GM23338 (cell line): Measurements from ENCODE around the gene NRP1. TPM values are rescaled to one million over a fixed set of nuclear protein-coding genes. Genes with fewer than 3 reads are reported as not detected.

Source experiments
- ATAC-seq: fragments of 200-7000 bp; cut with Tn5 transposase; 3 replicates; pipeline ENCODE4 v1.9.1; 2020
- DNase-seq: peaks from one replicate; pipeline ENCODE4 v3.0.0-alpha.2; 2015; ENCODE audit warnings: low spot score
- H2AFZ ChIP-seq: fragments of 200-600 bp; sonication (generic); 2 replicates; pipeline ENCODE4 v1.8.0; 2016; ENCODE audit warnings: antibody characterized with exemption, mild to moderate bottlenecking, moderate library complexity
- H3F3A ChIP-seq: fragments of 200-600 bp; sonication (generic); replicated peaks from 2 replicates; pipeline ENCODE4 v1.8.0; 2017; ENCODE audit warnings: antibody characterized with exemption, mixed run types, low read depth
- H3K27ac ChIP-seq: fragments of 200-600 bp; sonication (generic); 2 replicates; pipeline ENCODE4 v1.6.1; 2016; ENCODE audit warnings: low read depth
- H3K27me3 ChIP-seq: fragments of 200-600 bp; sonication (generic); 2 replicates; pipeline ENCODE4 v1.8.0; 2016; ENCODE audit warnings: mild to moderate bottlenecking, mixed run types, moderate library complexity; ENCODE audit not compliant: insufficient read depth
- H3K36me3 ChIP-seq: fragments of 200-600 bp; sonication (generic); 2 replicates; pipeline ENCODE4 v1.8.0; 2016; ENCODE audit warnings: mild to moderate bottlenecking; ENCODE audit not compliant: insufficient read depth
- H3K4me1 ChIP-seq: fragments of 200-600 bp; sonication (generic); 2 replicates; pipeline ENCODE4 v1.8.0; 2016; ENCODE audit warnings: mild to moderate bottlenecking, moderate library complexity; ENCODE audit not compliant: insufficient read depth
- H3K4me2 ChIP-seq: fragments of 200-600 bp; sonication (generic); 2 replicates; pipeline ENCODE4 v1.7.1; 2017; ENCODE audit warnings: mixed run types
- H3K4me3 ChIP-seq: fragments of 200-600 bp; sonication (generic); 2 replicates; pipeline ENCODE4 v1.6.1; 2016; ENCODE audit warnings: mixed run types
- H3K79me2 ChIP-seq: fragments of 200-600 bp; sonication (generic); replicated peaks from 2 replicates; pipeline ENCODE4 v1.8.0; 2017; ENCODE audit warnings: mild to moderate bottlenecking; ENCODE audit not compliant: insufficient read depth
- H3K9me2 ChIP-seq: fragments of 200-600 bp; sonication (generic); 2 replicates; pipeline ENCODE4 v1.8.0; 2017; ENCODE audit not compliant: insufficient read depth
- H4K20me1 ChIP-seq: fragments of 200-600 bp; sonication (generic); replicated peaks from 2 replicates; pipeline ENCODE4 v1.8.0; 2017; ENCODE audit warnings: mild to moderate bottlenecking; ENCODE audit not compliant: insufficient read depth
- H3K27ac Mint-ChIP-seq: 2 replicates; pipeline ENCODE4 v1.8.0; 2020; ENCODE audit warnings: inconsistent platforms, mild to moderate bottlenecking, moderate library complexity, mixed read lengths
- H3K27me3 Mint-ChIP-seq: 3 replicates; pipeline ENCODE4 v1.8.0; 2022; ENCODE audit warnings: low read depth, mild to moderate bottlenecking, moderate library complexity, mixed read lengths, inconsistent platforms; ENCODE audit not compliant: insufficient read depth, poor library complexity
- H3K36me3 Mint-ChIP-seq: 3 replicates; pipeline ENCODE4 v1.8.0; 2021; ENCODE audit warnings: low read depth, mild to moderate bottlenecking, inconsistent platforms, moderate library complexity, mixed read lengths
- H3K4me1 Mint-ChIP-seq: 3 replicates; pipeline ENCODE4 v1.8.0; 2020; ENCODE audit warnings: mild to moderate bottlenecking, inconsistent platforms, mixed read lengths
- H3K4me3 Mint-ChIP-seq: 3 replicates; pipeline ENCODE4 v1.8.0; 2021; ENCODE audit warnings: moderate library complexity, mild to moderate bottlenecking, inconsistent platforms, mixed read lengths
- H3K9me3 Mint-ChIP-seq: 3 replicates; pipeline ENCODE4 v1.8.0; 2020; ENCODE audit warnings: moderate library complexity, mild to moderate bottlenecking, inconsistent platforms, mixed read lengths
- CREB1 ChIP-seq: fragments of 250-450 bp; sonication (Bioruptor Pico); IDR thresholded peaks from 2 replicates; pipeline ENCODE4 v1.5.0; 2020; ENCODE audit warnings: low read depth, mild to moderate bottlenecking, moderate library complexity
- CTCF ChIP-seq, 2 experiments: fragments of 200-600 bp in 1 of 2; sonication (generic) in 1 of 2; conservative IDR thresholded peaks; 2 replicates each; pipeline versions ENCODE4 v1.5.1 to v1.6.1; 2016 to 2017; ENCODE audit warnings: antibody characterized with exemption in 2 of 2, low read depth in 2 of 2, mild to moderate bottlenecking in 2 of 2, moderate library complexity in 1 of 2
- ETS1 ChIP-seq: IDR thresholded peaks from 2 replicates; pipeline ENCODE4 v1.6.1; 2016; ENCODE audit warnings: antibody characterized with exemption
- EZH2 ChIP-seq: fragments of 200-600 bp; sonication (generic); IDR thresholded peaks from one replicate; pipeline ENCODE4 v1.8.0; 2017; ENCODE audit warnings: antibody characterized with exemption, mild to moderate bottlenecking, low read depth; ENCODE audit not compliant: unreplicated experiment
- EZH2phosphoT487 ChIP-seq: fragments of 200-600 bp; sonication (generic); IDR thresholded peaks from one replicate; pipeline ENCODE4 v1.8.1; 2018; ENCODE audit warnings: antibody characterized with exemption; ENCODE audit not compliant: unreplicated experiment
- NANOG ChIP-seq: IDR thresholded peaks from 2 replicates; pipeline ENCODE4 v1.6.1; 2016; ENCODE audit warnings: antibody characterized with exemption, borderline replicate concordance
- REST ChIP-seq: IDR thresholded peaks from one replicate; pipeline ENCODE4 v1.6.1; 2018; ENCODE audit warnings: antibody characterized with exemption; ENCODE audit not compliant: unreplicated experiment
- STAT1 ChIP-seq: IDR thresholded peaks from one replicate; pipeline ENCODE4 v1.6.1; 2016; ENCODE audit warnings: antibody characterized with exemption; ENCODE audit not compliant: unreplicated experiment
- ZNF114 ChIP-seq: fragments of 250-450 bp; sonication (Bioruptor Pico); IDR thresholded peaks from 2 replicates; pipeline ENCODE4 v1.5.0; 2020; ENCODE audit warnings: mild to moderate bottlenecking, moderate library complexity
- ZNF462 ChIP-seq: fragments of 250-450 bp; sonication (Bioruptor Pico); IDR thresholded peaks from 2 replicates; pipeline ENCODE4 v1.5.0; 2020; ENCODE audit warnings: mild to moderate bottlenecking, moderate library complexity
- polyA plus RNA-seq: library from polyadenylated mRNA; unstranded; fragments of >200 nt; fragmentation: Nextera tagmentation; extraction: Ambion mirVana; gene quantifications from 2 replicates; pipeline ENCODE4 v1.2.1, GENCODE V29; 2016
- total RNA-seq: library from RNA; depleted of rRNA; stranded (reverse); fragments of >200 nt; shearing (Covaris generic); gene quantifications from 2 replicates; pipeline ENCODE4 v1.2.3, GENCODE V29; 2014

NRP1 gene
- total and polyA plus RNA-seq, 2 experiments from 2014 or later = 2.9 to 3.5 TPM

GRCh38 chr10:33192190-33192589, 142.3 kb downstream of the NRP1 start:
- Histone ChIP-seq H4K20me1 (no peaks in the 10 kb centered on the region), H3K4me2 (no peak overlapping the region), H3K4me3 (no peak overlapping the region), H3K27me3 (no peaks in the 10 kb centered on the region), H3K36me3 (no peaks in the 10 kb centered on the region), H3K9me2 (0 out of 2 replicates have a peak, but pooled peaks cover 5% of the 10 kb centered on the region), H3K27ac (no peak overlapping the region), H3K79me2 (no peaks in the 10 kb centered on the region), H2AFZ (no peak overlapping the region), H3F3A (no peaks in the 10 kb centered on the region), H3K4me1 (peaks cover 14% of the 10 kb centered on the region)
- TF ChIP-seq STAT1 = no peak
- TF ChIP-seq CTCF (conservative IDR thresholded peaks at IDR 0.05; ENCODE audit: low read depth in 2 of 2) = no peak
- TF ChIP-seq EZH2phosphoT487 = no peak
- TF ChIP-seq EZH2 = no peak
- TF ChIP-seq REST = no peak
- Mint-ChIP-seq H3K4me1 (peaks cover 29% of the 10 kb centered on the region), H3K4me3 (no peak overlapping the region), H3K27me3 (no peaks in the 10 kb centered on the region), H3K27ac (peak overlapping the region; percentile 19; the same call in 1 of the 2 replicates), H3K36me3 (no peaks in the 10 kb centered on the region), H3K9me3 (no peaks in the 10 kb centered on the region)
- no peak for DNase-seq
- ATAC-seq = no peak

GRCh38 chr10:33190406-33190805, 144.1 kb downstream of the NRP1 start:
- H3F3A ChIP-seq = no peaks in the 10 kb centered on the region
- no peaks in the 10 kb centered on the region for H3K36me3 Mint-ChIP-seq
- H4K20me1 ChIP-seq = no peaks in the 10 kb centered on the region
- H3K4me3 ChIP-seq = no peak overlapping the region
- H3K27ac ChIP-seq = no peak overlapping the region
- no peak for ATAC-seq
- no peaks in the 10 kb centered on the region for H3K79me2 ChIP-seq
- no peak overlapping the region for H3K4me2 ChIP-seq
- H2AFZ ChIP-seq = no peak overlapping the region
- 0 out of 2 replicates have a peak, but pooled peaks cover 5% of the 10 kb centered on the region for H3K9me2 ChIP-seq
- H3K4me3 Mint-ChIP-seq = no peak overlapping the region
- no peak overlapping the region for H3K27ac Mint-ChIP-seq
- peaks cover 16% of the 10 kb centered on the region for H3K4me1 ChIP-seq
- peaks cover 29% of the 10 kb centered on the region for H3K4me1 Mint-ChIP-seq
- H3K36me3 ChIP-seq = no peaks in the 10 kb centered on the region
- H3K27me3 ChIP-seq = no peaks in the 10 kb centered on the region
- H3K9me3 Mint-ChIP-seq = no peaks in the 10 kb centered on the region
- peaks cover 2% of the 10 kb centered on the region for H3K27me3 Mint-ChIP-seq
- no peak for DNase-seq
- TF ChIP-seq ETS1 (no peak), ZNF114 (CRISPR knock-in tag) (no peak), EZH2 (no peak), ZNF462 (no peak), NANOG (no peak), CREB1 (CRISPR knock-in tag) (no peak)
